ENCODE results near the gene ITGA2B.
A peak's percentile ranks its signal among the peaks of the same experiment; 100 is the strongest.
"Not testable (repeated sequence)": the region's sequence is repeated elsewhere in the genome, so short reads cannot be mapped to it uniquely, and the experiment has no call there.

The ITGA2B gene

GRCh38 chr17:44394112-44394511 lies 4.7 kb upstream of the ITGA2B start:
- DNase-seq (ENCODE audit: low read depth in 1 of 2, low spot score in 1 of 2): not testable (repeated sequence)

GRCh38 chr17:44390250-44390870 lies 911 bp upstream of the ITGA2B start:
- DNase-seq (ENCODE audit: low read depth in 1 of 2, low spot score in 1 of 2): no peak

- no peak for DNase-seq (ENCODE audit: low read depth in 1 of 2, low spot score in 1 of 2)
These were observed 314 bp upstream of the ITGA2B start for GRCh38 chr17:44389723-44390202.

GRCh38 chr17:44387804-44388203 lies 1.6 kb downstream of the ITGA2B start:
- DNase-seq (ENCODE audit: low read depth in 1 of 2, low spot score in 1 of 2): no peak

GRCh38 chr17:44386182-44386525 lies 3.3 kb downstream of the ITGA2B start:
- DNase-seq (ENCODE audit: low read depth in 1 of 2, low spot score in 1 of 2): no peak

GRCh38 chr17:44385287-44386181 lies 3.9 kb downstream of the ITGA2B start:
- DNase-seq (ENCODE audit: low read depth in 1 of 2, low spot score in 1 of 2): peak; percentile 66 to 74

GRCh38 chr17:44384823-44385286 lies 4.6 kb downstream of the ITGA2B start:
- no peak for DNase-seq (ENCODE audit: low read depth in 1 of 2, low spot score in 1 of 2)

GRCh38 chr17:44384281-44384822 lies 5.1 kb downstream of the ITGA2B start:
- DNase-seq (ENCODE audit: low read depth in 1 of 2, low spot score in 1 of 2): no peak

GRCh38 chr17:44383861-44384260 lies 5.6 kb downstream of the ITGA2B start:
- no peak for DNase-seq (ENCODE audit: low read depth in 1 of 2, low spot score in 1 of 2)

GRCh38 chr17:44383363-44383762 lies 6.1 kb downstream of the ITGA2B start:
- no peak for DNase-seq (ENCODE audit: low read depth in 1 of 2, low spot score in 1 of 2)

GRCh38 chr17:44382917-44383316 lies 6.5 kb downstream of the ITGA2B start:
- no peak for DNase-seq (ENCODE audit: low read depth in 1 of 2, low spot score in 1 of 2)

GRCh38 chr17:44381810-44382305 lies 7.6 kb downstream of the ITGA2B start:
- DNase-seq (ENCODE audit: low read depth in 1 of 2, low spot score in 1 of 2): no peak

- DNase-seq (ENCODE audit: low read depth in 1 of 2, low spot score in 1 of 2): no peak
These were observed 8.7 kb downstream of the ITGA2B start for GRCh38 chr17:44380767-44381166.

- DNase-seq (ENCODE audit: low read depth in 1 of 2, low spot score in 1 of 2): no peak
These were observed 9.6 kb downstream of the ITGA2B start for GRCh38 chr17:44379887-44380286.

- no peak for DNase-seq (ENCODE audit: low read depth in 1 of 2, low spot score in 1 of 2)
These were observed 11.2 kb downstream of the ITGA2B start for GRCh38 chr17:44378171-44378705.

- DNase-seq (ENCODE audit: low read depth in 1 of 2, low spot score in 1 of 2): no peak
These were observed 12.7 kb downstream of the ITGA2B start for GRCh38 chr17:44376779-44377178.

GRCh38 chr17:44376124-44376523 lies 13.3 kb downstream of the ITGA2B start:
- DNase-seq (ENCODE audit: low read depth in 1 of 2, low spot score in 1 of 2): no peak

GRCh38 chr17:44375196-44376017 lies 14.0 kb downstream of the ITGA2B start:
- DNase-seq (ENCODE audit: low read depth in 1 of 2, low spot score in 1 of 2): no peak

GRCh38 chr17:44374306-44375195 lies 14.9 kb downstream of the ITGA2B start:
- DNase-seq (ENCODE audit: low read depth in 1 of 2, low spot score in 1 of 2): no peak

- no peak for DNase-seq (ENCODE audit: low read depth in 1 of 2, low spot score in 1 of 2)
These were observed 17.4 kb downstream of the ITGA2B start for GRCh38 chr17:44372036-44372435.
